Measurements from ENCODE around the gene EFNB2. TPM values are rescaled to one million over a fixed set of nuclear protein-coding genes. Genes with fewer than 3 reads are reported as not detected.

Gene EFNB2
- total and polyA plus RNA-seq, 4 donors = 7.3 to 35.0 (median 20.3) TPM

- Histone ChIP-seq H3K27me3 (ENCODE audit: control insufficient read depth in 1 of 2, insufficient read depth in 2 of 2, low read length in 1 of 2) (no peaks in the 10 kb centered on the region), H3K36me3 (ENCODE audit: control insufficient read depth in 1 of 2, insufficient read depth in 2 of 2, low read length in 1 of 2) (peaks cover 0 to 3% of the 10 kb centered on the region in 2 donors), H3K4me1 (ENCODE audit: control insufficient read depth in 1 of 2, insufficient read depth in 2 of 2, low read length in 2 of 2) (peaks cover 7 to 9% of the 10 kb centered on the region in 2 donors), H3K4me3 (ENCODE audit: low read length in 2 of 2) (no peak overlapping the region), H3K27ac (ENCODE audit: low read depth in 1 of 2, low read length in 2 of 2) (no peak overlapping the region), H3K9me3 (ENCODE audit: control insufficient read depth, low read length) (no peaks in the 10 kb centered on the region)
- intact Hi-C loops (cut with DNase I) = loop anchor here in 1 of 2 donors (10.0 kb wide), 1 partner anchor 566 kb away; no protein-coding TSS in a partner anchor
- no peak for ATAC-seq (ENCODE audit: low FRiP score)
- no peak for DNase-seq
Measured at GRCh38 chr13:106558527-106558926, 23.1 kb upstream of the EFNB2 start.

GRCh38 chr13:106555631-106556328 lies 20.3 kb upstream of the EFNB2 start:
- Histone ChIP-seq H3K4me3 (ENCODE audit: low read length in 2 of 2) (no peak overlapping the region), H3K27me3 (ENCODE audit: control insufficient read depth in 1 of 2, insufficient read depth in 2 of 2, low read length in 1 of 2) (no peaks in the 10 kb centered on the region), H3K9me3 (ENCODE audit: control insufficient read depth, low read length) (no peaks in the 10 kb centered on the region), H3K36me3 (ENCODE audit: control insufficient read depth in 1 of 2, insufficient read depth in 2 of 2, low read length in 1 of 2) (peaks cover 0 to 3% of the 10 kb centered on the region in 2 donors), H3K4me1 (ENCODE audit: control insufficient read depth in 1 of 2, insufficient read depth in 2 of 2, low read length in 2 of 2) (peaks cover 3 to 4% of the 10 kb centered on the region in 2 donors), H3K27ac (ENCODE audit: low read depth in 1 of 2, low read length in 2 of 2) (no peak overlapping the region)
- ATAC-seq (ENCODE audit: low FRiP score) (no peak), DNase-seq (no peak)
- intact Hi-C loops (cut with DNase I) = loop anchor here in 1 of 2 donors (10.0 kb wide), 1 partner anchor 569 kb away; no protein-coding TSS in a partner anchor
- 68 to 79% methylated on average over 4 of the region's 4 CpGs for WGBS, 2 donors

GRCh38 chr13:106551751-106552150 lies 16.3 kb upstream of the EFNB2 start:
- H3K36me3 ChIP-seq (ENCODE audit: control insufficient read depth in 1 of 2, insufficient read depth in 2 of 2, low read length in 1 of 2) = no peaks in the 10 kb centered on the region
- ATAC-seq (ENCODE audit: low FRiP score) (no peak), DNase-seq (no peak)
- H3K27me3 ChIP-seq (ENCODE audit: control insufficient read depth in 1 of 2, insufficient read depth in 2 of 2, low read length in 1 of 2) = no peaks in the 10 kb centered on the region
- peaks cover 3 to 5% of the 10 kb centered on the region in 2 donors for H3K4me1 ChIP-seq (ENCODE audit: control insufficient read depth in 1 of 2, insufficient read depth in 2 of 2, low read length in 2 of 2)
- no peak overlapping the region for H3K4me3 ChIP-seq (ENCODE audit: low read length in 2 of 2)
- intact Hi-C loops (cut with DNase I) = loop anchor here in 1 of 2 donors (10.0 kb wide), 1 partner anchor 573 kb away; no protein-coding TSS in a partner anchor
- WGBS, 2 donors = 73 to 79% methylated on average over 3 of the region's 3 CpGs
- H3K9me3 ChIP-seq (ENCODE audit: control insufficient read depth, low read length) = no peaks in the 10 kb centered on the region
- no peak overlapping the region for H3K27ac ChIP-seq (ENCODE audit: low read depth in 1 of 2, low read length in 2 of 2)

GRCh38 chr13:106551350-106551749 lies 15.9 kb upstream of the EFNB2 start:
- Histone ChIP-seq H3K9me3 (ENCODE audit: control insufficient read depth, low read length) (no peaks in the 10 kb centered on the region), H3K27ac (ENCODE audit: low read depth in 1 of 2, low read length in 2 of 2) (peak overlapping the region in 1 of 2 donors; percentile 28), H3K36me3 (ENCODE audit: control insufficient read depth in 1 of 2, insufficient read depth in 2 of 2, low read length in 1 of 2) (no peaks in the 10 kb centered on the region), H3K4me1 (ENCODE audit: control insufficient read depth in 1 of 2, insufficient read depth in 2 of 2, low read length in 2 of 2) (peaks cover 3 to 5% of the 10 kb centered on the region in 2 donors), H3K4me3 (ENCODE audit: low read length in 2 of 2) (no peak overlapping the region), H3K27me3 (ENCODE audit: control insufficient read depth in 1 of 2, insufficient read depth in 2 of 2, low read length in 1 of 2) (no peaks in the 10 kb centered on the region)
- intact Hi-C loops (cut with DNase I) = loop anchor here in 1 of 2 donors (10.0 kb wide), 1 partner anchor 573 kb away; no protein-coding TSS in a partner anchor
- 95 to 100% methylated on average over 1 of the region's 1 CpG for WGBS, 2 donors
- no peak for DNase-seq
- no peak for ATAC-seq (ENCODE audit: low FRiP score)

GRCh38 chr13:106550570-106551135 lies 15.2 kb upstream of the EFNB2 start:
- intact Hi-C loops (cut with DNase I) = loop anchor here in 1 of 2 donors (10.0 kb wide), 1 partner anchor 574 kb away; no protein-coding TSS in a partner anchor
- no peak overlapping the region for H3K4me3 ChIP-seq (ENCODE audit: low read length in 2 of 2)
- no peaks in the 10 kb centered on the region for H3K36me3 ChIP-seq (ENCODE audit: control insufficient read depth in 1 of 2, insufficient read depth in 2 of 2, low read length in 1 of 2)
- DNase-seq (no peak), ATAC-seq (ENCODE audit: low FRiP score) (peak; percentile 41)
- no peaks in the 10 kb centered on the region for H3K27me3 ChIP-seq (ENCODE audit: control insufficient read depth in 1 of 2, insufficient read depth in 2 of 2, low read length in 1 of 2)
- H3K9me3 ChIP-seq (ENCODE audit: control insufficient read depth, low read length) = no peaks in the 10 kb centered on the region
- H3K4me1 ChIP-seq (ENCODE audit: control insufficient read depth in 1 of 2, insufficient read depth in 2 of 2, low read length in 2 of 2) = peaks cover 3 to 5% of the 10 kb centered on the region in 2 donors
- WGBS, 2 donors = 4 to 11% methylated on average over 4 of the region's 4 CpGs
- H3K27ac ChIP-seq (ENCODE audit: low read depth in 1 of 2, low read length in 2 of 2) = no peak overlapping the region

GRCh38 chr13:106548064-106548696 lies 12.7 kb upstream of the EFNB2 start:
- H3K27me3 ChIP-seq (ENCODE audit: control insufficient read depth in 1 of 2, insufficient read depth in 2 of 2, low read length in 1 of 2) = no peaks in the 10 kb centered on the region
- intact Hi-C loops (cut with DNase I) = no loop called here
- DNase-seq (no peak), ATAC-seq (ENCODE audit: low FRiP score) (no peak)
- 88 to 89% methylated on average over 3 of the region's 3 CpGs for WGBS, 2 donors
- H3K36me3 ChIP-seq (ENCODE audit: control insufficient read depth in 1 of 2, insufficient read depth in 2 of 2, low read length in 1 of 2) = no peaks in the 10 kb centered on the region
- H3K4me1 ChIP-seq (ENCODE audit: control insufficient read depth in 1 of 2, insufficient read depth in 2 of 2, low read length in 2 of 2) = peaks cover 3 to 5% of the 10 kb centered on the region in 2 donors
- H3K4me3 ChIP-seq (ENCODE audit: low read length in 2 of 2) = no peak overlapping the region
- H3K9me3 ChIP-seq (ENCODE audit: control insufficient read depth, low read length) = no peaks in the 10 kb centered on the region
- no peak overlapping the region for H3K27ac ChIP-seq (ENCODE audit: low read depth in 1 of 2, low read length in 2 of 2)

- ATAC-seq (ENCODE audit: low FRiP score) (no peak), DNase-seq (no peak)
- no peaks in the 10 kb centered on the region for H3K9me3 ChIP-seq (ENCODE audit: control insufficient read depth, low read length)
- H3K4me3 ChIP-seq (ENCODE audit: low read length in 2 of 2) = no peak overlapping the region
- intact Hi-C loops (cut with DNase I) = no loop called here
- H3K36me3 ChIP-seq (ENCODE audit: control insufficient read depth in 1 of 2, insufficient read depth in 2 of 2, low read length in 1 of 2) = no peaks in the 10 kb centered on the region
- no peak overlapping the region for H3K27ac ChIP-seq (ENCODE audit: low read depth in 1 of 2, low read length in 2 of 2)
- no peaks in the 10 kb centered on the region for H3K27me3 ChIP-seq (ENCODE audit: control insufficient read depth in 1 of 2, insufficient read depth in 2 of 2, low read length in 1 of 2)
- WGBS, 2 donors = 89 to 96% methylated on average over 1 of the region's 1 CpG
- H3K4me1 ChIP-seq (ENCODE audit: control insufficient read depth in 1 of 2, insufficient read depth in 2 of 2, low read length in 2 of 2) = no peaks in the 10 kb centered on the region
Measured at GRCh38 chr13:106541826-106542225, 6.4 kb upstream of the EFNB2 start.

- ATAC-seq (ENCODE audit: low FRiP score) (no peak), DNase-seq (no peak)
- intact Hi-C loops (cut with DNase I) = no loop called here
- H3K27me3 ChIP-seq (ENCODE audit: control insufficient read depth in 1 of 2, insufficient read depth in 2 of 2, low read length in 1 of 2) = no peaks in the 10 kb centered on the region
- WGBS, 2 donors = 56 to 58% methylated on average over 4 of the region's 4 CpGs
- no peaks in the 10 kb centered on the region for H3K4me1 ChIP-seq (ENCODE audit: control insufficient read depth in 1 of 2, insufficient read depth in 2 of 2, low read length in 2 of 2)
- no peaks in the 10 kb centered on the region for H3K36me3 ChIP-seq (ENCODE audit: control insufficient read depth in 1 of 2, insufficient read depth in 2 of 2, low read length in 1 of 2)
- no peak overlapping the region for H3K4me3 ChIP-seq (ENCODE audit: low read length in 2 of 2)
- H3K27ac ChIP-seq (ENCODE audit: low read depth in 1 of 2, low read length in 2 of 2) = no peak overlapping the region
- H3K9me3 ChIP-seq (ENCODE audit: control insufficient read depth, low read length) = no peaks in the 10 kb centered on the region
Measured at GRCh38 chr13:106540613-106541012, 5.2 kb upstream of the EFNB2 start.

Data from aorta (tissue), 5 donors.